GM12878 (cell line): ENCODE results near the gene PHC2. TPM values are rescaled to one million over a fixed set of nuclear protein-coding genes. Genes with fewer than 3 reads are reported as not detected.

Source experiments
- ATAC-seq: fragments of 200-7000 bp; cut with Tn5 transposase; 3 replicates; pipeline ENCODE4 v1.9.1; 2020; ENCODE audit warnings: mild to moderate bottlenecking, moderate library complexity
- BruUV-seq: library from RNA; stranded (reverse); fragments of 400-500 nt; replicated peaks from 2 replicates; lab custom pipeline; 2021; lab: Mats Ljungman, UMichigan
- CTCF ChIA-PET: fragments of 300-600 bp; sonication (Branson Sonifier 250); formaldehyde crosslinking; extraction: SDS; loops from one replicate; lab custom pipeline; 2021; ENCODE audit warnings: inconsistent platforms; lab: Yijun Ruan, JAX
- POLR2A ChIA-PET: fragments of 350-600 bp; formaldehyde crosslinking; extraction: SDS; loops from one replicate; lab custom pipeline; 2021; ENCODE audit warnings: inconsistent platforms; lab: Charles Lee
- RAD21 ChIA-PET: fragments of 300-600 bp; sonication (Branson Sonifier 250); formaldehyde crosslinking; loops from one replicate; lab custom pipeline; 2023; ENCODE audit warnings: antibody characterized with exemption; ENCODE audit not compliant: unreplicated experiment; lab: Charles Lee
- SMC1A ChIA-PET: fragments of 300-600 bp; sonication (Branson Sonifier 250); formaldehyde crosslinking; loops from one replicate; lab custom pipeline; 2023; ENCODE audit not compliant: unreplicated experiment, uncharacterized antibody; lab: Charles Lee
- DNase-seq: peaks from one replicate; pipeline ENCODE4 v3.0.0-alpha.2; 2011; ENCODE audit warnings: low read depth, low spot score
- FAIRE-seq: peaks from 3 replicates; lab custom pipeline; 2011; peaks lifted over from hg19 to GRCh38; lab: Jason Lieb, UNC
- H2AFZ ChIP-seq: 2 replicates; pipeline ENCODE4 v1.6.0; 2011; ENCODE audit warnings: low read depth, low read length, control low read depth; ENCODE audit not compliant: control insufficient read depth
- H3K27ac ChIP-seq: 2 replicates; pipeline ENCODE4 v1.5.1; 2011; ENCODE audit warnings: control low read depth; ENCODE audit not compliant: control insufficient read depth, insufficient read depth
- H3K27me3 ChIP-seq, 2 experiments: replicated peaks in 1 of 2; 2 replicates each; pipeline versions ENCODE4 v1.6.0 to v1.6.1; 2011; ENCODE audit warnings: low read length in 1 of 2; ENCODE audit not compliant: control insufficient read depth in 2 of 2, insufficient read depth in 2 of 2
- H3K36me3 ChIP-seq, 2 experiments: 2 replicates each; pipeline ENCODE4 v1.5.1; 2011; ENCODE audit warnings: low read length in 1 of 2; ENCODE audit not compliant: control insufficient read depth in 2 of 2, insufficient read depth in 2 of 2
- H3K4me1 ChIP-seq: 2 replicates; pipeline ENCODE4 v1.6.1; 2011; ENCODE audit warnings: mild to moderate bottlenecking, low read length, moderate library complexity, mixed read lengths; ENCODE audit not compliant: control insufficient read depth, insufficient read depth
- H3K4me2 ChIP-seq: 2 replicates; pipeline ENCODE4 v1.6.0; 2011; ENCODE audit warnings: control low read depth; ENCODE audit not compliant: control insufficient read depth, insufficient read depth
- H3K4me3 ChIP-seq: fragments of 200-600 bp; sonication (generic); 2 replicates; pipeline ENCODE4 v1.5.1; 2016
- H3K79me2 ChIP-seq: 2 replicates; pipeline ENCODE4 v1.6.0; 2011; ENCODE audit warnings: low read length; ENCODE audit not compliant: control insufficient read depth, insufficient read depth
- H3K9ac ChIP-seq: 2 replicates; pipeline ENCODE4 v1.8.0; 2011; ENCODE audit warnings: low read length, control low read depth, mixed read lengths; ENCODE audit not compliant: control insufficient read depth, insufficient read depth
- H3K9me3 ChIP-seq: replicated peaks from 3 replicates; pipeline ENCODE4 v1.5.1; 2011; ENCODE audit warnings: mild to moderate bottlenecking, low read length; ENCODE audit not compliant: control insufficient read depth, insufficient read depth
- H4K20me1 ChIP-seq: 2 replicates; pipeline ENCODE4 v1.6.0; 2011; ENCODE audit not compliant: control insufficient read depth, insufficient read depth
- BCLAF1 ChIP-seq: fragments of 450-650 bp; IDR thresholded peaks from 2 replicates; pipeline ENCODE4 v1.6.1; 2017; ENCODE audit warnings: antibody characterized with exemption, mild to moderate bottlenecking, moderate library complexity
- CREB1 ChIP-seq: IDR thresholded peaks from 2 replicates; pipeline ENCODE4 v1.6.1; 2012; ENCODE audit warnings: low read depth, mild to moderate bottlenecking, inconsistent platforms
- CUX1 ChIP-seq: IDR thresholded peaks from 2 replicates; pipeline ENCODE4 v1.6.1; 2012; ENCODE audit warnings: improper control_type of control experiment, low read depth, low read length; ENCODE audit not compliant: insufficient replicate concordance
- EP300 ChIP-seq, 2 experiments: fragments of 150-350 bp in 1 of 2; IDR thresholded peaks; 2 replicates each; pipeline ENCODE4 v1.6.1; 2011 to 2012; ENCODE audit warnings: low read depth in 2 of 2, low read length in 2 of 2, borderline replicate concordance in 1 of 2, improper control_type of control experiment in 1 of 2, inconsistent platforms in 1 of 2; ENCODE audit not compliant: control insufficient read depth in 1 of 2
- FOXK2 ChIP-seq: fragments of 450-650 bp; IDR thresholded peaks from 2 replicates; pipeline ENCODE4 v1.6.1; 2017; ENCODE audit warnings: mild to moderate bottlenecking, moderate library complexity
- SP1 ChIP-seq: IDR thresholded peaks from one replicate; pipeline ENCODE4 v1.6.1; 2011; ENCODE audit warnings: low read depth, low read length
- WRNIP1 ChIP-seq: IDR thresholded peaks from 2 replicates; pipeline ENCODE4 v1.6.1; 2011; ENCODE audit warnings: low read depth, low read length, improper control_type of control experiment, borderline replicate concordance
- ZNF207 ChIP-seq: fragments of 450-650 bp; IDR thresholded peaks from 2 replicates; pipeline ENCODE4 v1.6.1; 2014; ENCODE audit warnings: antibody characterized with exemption, mild to moderate bottlenecking, borderline replicate concordance
- WGBS: methylation state at CpG from one replicate; pipeline ENCODE4 v1.1.6; 2016; ENCODE audit warnings: low lambda C conversion rate; ENCODE audit not compliant: insufficient replicate concordance, insufficient coverage; ENCODE audit errors: missing lambda C conversion rate; 5-methylcytosine and 5-hydroxymethylcytosine counted together
- in situ Hi-C: fragments of 300-500 bp; cut with MboI; formaldehyde crosslinking; loops from 9 replicates; pipeline ENCODE4 v1.14.3; 2018; ENCODE audit warnings: mixed read lengths
- intact Hi-C: fragments of 100-400 bp; cut with micrococcal nuclease; formaldehyde crosslinking; loops from one replicate; pipeline ENCODE4 v1.14.2; 2022; ENCODE audit not compliant: unreplicated experiment
- polyA plus RNA-seq, 11 experiments: library from polyadenylated mRNA; depleted of rRNA in 4 of 11; unstranded in 6 of 11; stranded (reverse) in 5 of 11; fragments of >200 nt; fragmentation: Nextera tagmentation in 4 of 11; fragmentation: Illumina TruSeq in 1 of 11; extraction: Ambion mirVana in 4 of 11; extraction: Trizol in 1 of 11; gene quantifications; 1 replicate in 1 of 11; 2 replicates in 10 of 11; pipeline versions ENCODE4 v1.2.1 to v1.2.3, GENCODE V29; 2011 to 2016; ENCODE audit warnings: inconsistent platforms in 2 of 11, missing spikeins in 2 of 11, low read depth in 1 of 11
- total RNA-seq, 4 experiments: library from RNA; depleted of rRNA in 3 of 4; stranded (reverse); fragments of >200 nt in 3 of 4; fragmentation: Illumina TruSeq in 1 of 4; extraction: Trizol in 1 of 4; gene quantifications; 2 replicates each; pipeline versions ENCODE4 v1.2.1 to v1.2.3, GENCODE V29; 2013 to 2021

Gene PHC2
- total and polyA plus RNA-seq, 10 of the 15 experiments (the other 5 are each of a cell fraction or from before 2014, with no cell fraction given): 2.0 to 35.9 (median 16.4) TPM

GRCh38 chr1:33339413-33339812 is 91.5 kb downstream of the PHC2 start:
- ATAC-seq: no peak
- ChIA-PET POLR2A (interaction anchor here (1.0 to 1.2 kb wide), 2 partner anchors 12 to 121 kb away, joined by 3 to 7 read pairs; no protein-coding TSS in a partner anchor), CTCF (interaction anchor here (0.6 to 2.8 kb wide), 3 partner anchors 23 to 202 kb away, joined by 3 to 24 read pairs (median 4); no protein-coding TSS in a partner anchor), SMC1A (interaction anchor here (0.6 to 1.9 kb wide), 4 partner anchors 9 to 59 kb away, joined by 3 to 6 read pairs (median 4); no protein-coding TSS in a partner anchor), RAD21 (interaction anchor here (1.5 to 1.9 kb wide), 2 partner anchors 11 to 44 kb away, joined by 5 to 7 read pairs; no protein-coding TSS in a partner anchor)
- Histone ChIP-seq H3K27me3 (no peaks in the 10 kb centered on the region), H2AFZ (no peak overlapping the region), H3K4me3 (no peak overlapping the region), H3K4me1 (peaks cover 20% of the 10 kb centered on the region), H3K4me2 (peak overlapping the region; percentile 22; the same call in 1 of the 2 replicates), H4K20me1 (no peaks in the 10 kb centered on the region), H3K79me2 (peaks cover 61% of the 10 kb centered on the region), H3K36me3 (peaks cover 0 to 14% of the 10 kb centered on the region in 2 experiments), H3K27ac (no peak overlapping the region), H3K9ac (no peak overlapping the region), H3K9me3 (no peaks in the 10 kb centered on the region)
- no peak for FAIRE-seq
- 97% methylated on average over 2 of the region's 2 CpGs for WGBS
- in situ Hi-C loops (no loop called here), intact Hi-C loops (no loop called here)
- DNase-seq: no peak
- TF ChIP-seq CREB1 (no peak), FOXK2 (no peak), CUX1 (no peak), SP1 (no peak), ZNF207 (no peak), EP300 (IDR thresholded peaks at IDR 0.05; ENCODE audit: borderline replicate concordance in 1 of 2, control insufficient read depth in 1 of 2, low read depth in 2 of 2, low read length in 2 of 2) (no peak), BCLAF1 (no peak), WRNIP1 (no peak)
- BruUV-seq: no TSS peak
